NCI-H2227 (cell line): Measurements from ENCODE around the gene BLTP1.

Source experiments
- DNase-seq: peaks from one replicate; lab custom pipeline; 2025; ENCODE audit not compliant: unreplicated experiment; lab: John Stamatoyannopoulos, UW

The BLTP1 gene

DNA sequence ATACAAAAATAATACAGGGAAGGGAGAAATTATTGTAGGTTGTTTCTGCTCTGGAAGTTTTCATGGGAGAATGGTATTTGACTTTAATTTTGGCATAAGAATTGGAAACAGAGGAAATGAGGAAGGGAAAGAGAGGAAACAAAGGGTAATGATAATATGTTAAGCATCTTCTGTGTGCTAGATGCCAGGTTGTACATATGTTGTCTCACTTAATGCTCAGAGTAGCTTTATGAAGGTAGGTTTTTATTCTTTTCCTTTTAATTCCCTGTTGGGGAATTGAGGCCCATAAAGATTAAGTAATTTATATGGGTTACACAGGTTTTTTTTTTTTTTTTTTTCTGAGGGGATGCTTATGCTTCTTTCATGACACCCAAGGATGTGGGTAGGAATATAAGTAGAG, 19.2 kb downstream of the BLTP1 start:
- no peak for DNase-seq

DNA sequence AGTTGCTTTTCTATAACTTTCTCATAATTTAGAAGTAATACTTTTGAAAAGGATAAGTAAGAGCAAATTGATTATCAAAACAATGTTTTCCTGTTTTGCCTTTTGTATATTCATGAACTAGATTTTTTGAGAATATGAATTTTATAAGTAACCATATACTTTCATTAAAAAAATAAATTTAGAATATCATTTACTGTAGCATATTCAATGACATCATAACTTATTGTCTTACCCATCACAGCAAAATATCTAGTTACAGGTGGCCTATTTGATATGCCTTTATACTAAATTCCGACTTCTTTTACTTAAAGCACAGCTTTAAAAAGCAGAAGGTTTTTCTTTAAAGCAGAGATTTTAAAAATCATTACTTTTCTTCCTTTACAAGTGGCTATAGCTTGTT, 20.1 kb downstream of the BLTP1 start:
- no peak for DNase-seq

- DNase-seq: no peak
Measured at GRCh38 chr4:122178961-122179360, 26.8 kb downstream of the BLTP1 start.

GRCh38 chr4:122195718-122196117, 43.6 kb downstream of the BLTP1 start:
- DNase-seq: no peak
